Upper lobe of left lung (tissue), 6 donors: ENCODE measurements around the gene TMC6. TPM values are rescaled to one million over a fixed set of nuclear protein-coding genes. Genes with fewer than 3 reads are reported as not detected.

Experiments
- ATAC-seq, 2 donors: fragments of 200-7000 bp; cut with Tn5 transposase; one replicate each; pipeline ENCODE4 v1.9.1; 2022; ENCODE audit warnings: mild to moderate bottlenecking in 2 of 2, moderate library complexity in 2 of 2; ENCODE audit not compliant: low FRiP score in 2 of 2
- DNase-seq, 2 donors: peaks; one replicate each; pipeline ENCODE4 v3.0.0-alpha.2; 2019 to 2020
- H3K27ac ChIP-seq, 4 donors: fragments of 200-600 bp; sonication (generic); one replicate each; pipeline ENCODE4 v1.5.1; 2016 to 2019
- H3K27me3 ChIP-seq, 4 donors: fragments of 200-600 bp; sonication (generic); one replicate each; pipeline ENCODE4 v1.5.1; 2017 to 2019
- H3K36me3 ChIP-seq, 4 donors: fragments of 200-600 bp; sonication (generic); one replicate each; pipeline ENCODE4 v1.5.1; 2016 to 2019
- H3K4me1 ChIP-seq, 4 donors: fragments of 200-600 bp; sonication (generic); one replicate each; pipeline ENCODE4 v1.5.1; 2018 to 2019
- H3K4me3 ChIP-seq, 4 donors: fragments of 200-600 bp; sonication (generic); one replicate each; pipeline ENCODE4 v1.5.1; 2017 to 2019; ENCODE audit warnings: mild to moderate bottlenecking in 2 of 4, moderate library complexity in 1 of 4
- H3K9me3 ChIP-seq, 4 donors: fragments of 200-600 bp; sonication (generic); one replicate each; pipeline ENCODE4 v1.5.1; 2018 to 2019
- EP300 ChIP-seq, 4 donors: sonication (generic); formaldehyde crosslinking; IDR thresholded peaks; one replicate each; pipeline ENCODE4 v1.5.1; 2017; ENCODE audit warnings: antibody characterized with exemption in 4 of 4, control low read depth in 2 of 4
- POLR2A ChIP-seq, 4 donors: fragments of 450-650 bp; IDR thresholded peaks; one replicate each; pipeline ENCODE4 v1.5.1; 2016 to 2017; ENCODE audit warnings: antibody characterized with exemption in 4 of 4, mild to moderate bottlenecking in 2 of 4
- POLR2AphosphoS5 ChIP-seq, 2 donors: sonication (generic); formaldehyde crosslinking; IDR thresholded peaks; one replicate each; pipeline ENCODE4 v1.5.1; 2017; ENCODE audit warnings: antibody characterized with exemption in 2 of 2
- WGBS, 2 donors: methylation state at CpG; one replicate each; pipeline ENCODE4 v1.1.5; 2017 to 2018; 5-methylcytosine and 5-hydroxymethylcytosine counted together
- total RNA-seq, 6 donors: library from RNA; depleted of rRNA in 4 of 6; stranded (reverse); fragments of >200 nt in 4 of 6; gene quantifications; one replicate each; pipeline versions ENCODE4 v1.1.0 to v1.2.1, GENCODE V29; 2016 to 2021
- TF ChIP-seq, protein P1 (sequence below), 6 experiments: fragments of 450-650 bp in 4 of 6; fragments of 200-600 bp in 2 of 6; sonication (generic) in 2 of 6; IDR thresholded peaks; one replicate each; pipeline ENCODE4 v1.5.1; 2016 to 2019; ENCODE audit warnings: antibody characterized with exemption in 6 of 6
- donor health status: DM: no; HTN: no; CAD: no; lungs with moderate emphysema.
- donor health status: DM: no; HTN: yes; CAD: no; lungs with severe emphysema.

TMC6 gene
- total RNA-seq, 6 donors from 2014 or later, result 51.4 to 216 (median 195) TPM

DNA sequence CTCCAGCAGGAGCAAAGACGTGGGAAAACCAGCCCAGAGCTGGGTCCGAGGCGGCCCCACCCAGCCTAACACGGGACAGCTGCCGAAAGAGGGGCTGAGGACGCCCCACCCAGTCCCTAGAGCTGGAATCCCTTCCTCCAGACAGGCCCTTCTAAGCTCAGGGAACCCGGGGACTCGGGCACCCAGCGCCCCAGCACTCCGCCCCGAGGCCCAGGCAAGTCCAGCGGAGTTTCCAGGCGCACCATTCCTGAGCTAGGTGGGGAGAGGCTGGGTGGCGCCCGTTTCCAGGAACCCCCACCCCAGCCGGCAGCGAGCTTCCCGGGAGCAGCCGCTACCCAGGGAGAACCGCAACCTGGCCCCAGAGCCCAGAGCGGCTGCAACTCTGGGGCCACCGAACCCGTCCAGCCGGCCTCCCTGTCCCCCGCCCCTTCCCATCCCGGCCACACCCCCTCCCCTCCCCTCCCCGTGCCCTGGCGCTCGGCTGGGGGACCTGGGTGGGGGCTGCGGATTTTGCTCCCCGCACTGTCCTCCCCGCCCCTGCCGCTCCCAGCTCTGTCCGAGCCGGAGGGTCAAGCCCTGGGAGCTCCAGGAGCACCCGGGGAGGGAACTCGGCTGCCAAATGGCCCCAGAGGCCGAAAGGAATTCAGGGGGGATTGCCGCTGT lies 536 bp downstream of the TMC6 start:
- 0% methylated on average over 3 to 20 of the region's 39 CpGs for WGBS, 2 donors
- H3K27me3 ChIP-seq, result no peaks in the 10 kb centered on the region
- peak; percentile 1 to 20 for ATAC-seq

GRCh38 chr17:78127239-78127887 lies 1.2 kb downstream of the TMC6 start:
- Histone ChIP-seq H3K9me3 (no peaks in the 10 kb centered on the region), H3K27ac (peak overlapping the region; percentile 88 to 96 (median 90)), H3K36me3 (peaks cover 14 to 38% (median 34%) of the 10 kb centered on the region in 4 donors), H3K27me3 (no peaks in the 10 kb centered on the region), H3K4me1 (peaks cover 57 to 84% (median 77%) of the 10 kb centered on the region in 4 donors), H3K4me3 (peak overlapping the region; percentile 78 to 89 (median 83))
- DNase-seq (peak; percentile 87 to 88), ATAC-seq (peak; percentile 67)
- 5% methylated on average over 18 of the region's 25 CpGs; no CpG with 5 or more reads in 1 of the 2 donors for WGBS, 2 donors
- peak in 1 of 2 donors; percentile 69 for TF ChIP-seq POLR2AphosphoS5 (IDR thresholded peaks at IDR 0.05)
- peak in 2 of 4 donors; percentile 31 to 69 for TF ChIP-seq POLR2A (IDR thresholded peaks at IDR 0.05)
- TF ChIP-seq, protein P1, sequence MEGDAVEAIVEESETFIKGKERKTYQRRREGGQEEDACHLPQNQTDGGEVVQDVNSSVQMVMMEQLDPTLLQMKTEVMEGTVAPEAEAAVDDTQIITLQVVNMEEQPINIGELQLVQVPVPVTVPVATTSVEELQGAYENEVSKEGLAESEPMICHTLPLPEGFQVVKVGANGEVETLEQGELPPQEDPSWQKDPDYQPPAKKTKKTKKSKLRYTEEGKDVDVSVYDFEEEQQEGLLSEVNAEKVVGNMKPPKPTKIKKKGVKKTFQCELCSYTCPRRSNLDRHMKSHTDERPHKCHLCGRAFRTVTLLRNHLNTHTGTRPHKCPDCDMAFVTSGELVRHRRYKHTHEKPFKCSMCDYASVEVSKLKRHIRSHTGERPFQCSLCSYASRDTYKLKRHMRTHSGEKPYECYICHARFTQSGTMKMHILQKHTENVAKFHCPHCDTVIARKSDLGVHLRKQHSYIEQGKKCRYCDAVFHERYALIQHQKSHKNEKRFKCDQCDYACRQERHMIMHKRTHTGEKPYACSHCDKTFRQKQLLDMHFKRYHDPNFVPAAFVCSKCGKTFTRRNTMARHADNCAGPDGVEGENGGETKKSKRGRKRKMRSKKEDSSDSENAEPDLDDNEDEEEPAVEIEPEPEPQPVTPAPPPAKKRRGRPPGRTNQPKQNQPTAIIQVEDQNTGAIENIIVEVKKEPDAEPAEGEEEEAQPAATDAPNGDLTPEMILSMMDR (IDR thresholded peaks at IDR 0.05), result no peak
- peak in 1 of 4 donors; percentile 24 for TF ChIP-seq EP300 (IDR thresholded peaks at IDR 0.05)

More for the DNA sequence above, 536 bp downstream of the TMC6 start:
- Histone ChIP-seq H3K4me3 (peak overlapping the region; percentile 78 to 89 (median 83)), H3K36me3 (peaks cover 12 to 32% (median 28%) of the 10 kb centered on the region in 4 donors), H3K9me3 (no peaks in the 10 kb centered on the region), H3K27ac (peak overlapping the region; percentile 88 to 96 (median 90)), H3K4me1 (peaks cover 63 to 90% (median 83%) of the 10 kb centered on the region in 4 donors)
- no peak for TF ChIP-seq EP300 (IDR thresholded peaks at IDR 0.05)
- TF ChIP-seq, protein P1 (IDR thresholded peaks at IDR 0.05), result peak in 1 of 6 experiments; percentile 6
- DNase-seq, result peak in 1 of 2 donors; percentile 70

DNA sequence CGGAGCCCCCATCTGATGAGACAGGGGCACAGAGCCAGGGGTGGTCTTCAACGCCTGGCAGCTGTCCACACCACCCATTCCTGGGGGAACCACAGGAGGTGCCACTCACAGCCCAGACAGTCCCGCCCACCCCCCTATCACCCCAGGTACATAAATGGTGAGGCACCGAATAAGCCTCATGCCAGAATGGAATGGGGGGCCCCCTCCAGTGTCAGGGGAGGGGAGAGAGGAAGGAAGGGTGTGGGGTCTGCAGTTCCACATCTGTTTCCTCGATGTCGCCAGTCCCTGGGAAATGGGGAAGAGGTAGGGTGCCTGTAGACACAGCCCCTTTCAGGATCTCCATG lies 1.7 kb downstream of the TMC6 start:
- Histone ChIP-seq H3K4me3 (peak overlapping the region in 3 of 4 donors; percentile 78 to 85 (median 81)), H3K36me3 (peaks cover 17 to 43% (median 39%) of the 10 kb centered on the region in 4 donors), H3K27ac (peak overlapping the region; percentile 88 to 96 (median 90)), H3K9me3 (no peaks in the 10 kb centered on the region), H3K4me1 (peaks cover 53 to 84% (median 74%) of the 10 kb centered on the region in 4 donors), H3K27me3 (no peaks in the 10 kb centered on the region)
- WGBS, 2 donors, result 34% methylated on average over 5 of the region's 6 CpGs; no CpG with 5 or more reads in 1 of the 2 donors
- ATAC-seq (no peak), DNase-seq (no peak)
- TF ChIP-seq, protein P1 (IDR thresholded peaks at IDR 0.05), result no peak
- TF ChIP-seq EP300 (IDR thresholded peaks at IDR 0.05) (no peak), POLR2A (IDR thresholded peaks at IDR 0.05) (no peak), POLR2AphosphoS5 (IDR thresholded peaks at IDR 0.05) (no peak)

DNA sequence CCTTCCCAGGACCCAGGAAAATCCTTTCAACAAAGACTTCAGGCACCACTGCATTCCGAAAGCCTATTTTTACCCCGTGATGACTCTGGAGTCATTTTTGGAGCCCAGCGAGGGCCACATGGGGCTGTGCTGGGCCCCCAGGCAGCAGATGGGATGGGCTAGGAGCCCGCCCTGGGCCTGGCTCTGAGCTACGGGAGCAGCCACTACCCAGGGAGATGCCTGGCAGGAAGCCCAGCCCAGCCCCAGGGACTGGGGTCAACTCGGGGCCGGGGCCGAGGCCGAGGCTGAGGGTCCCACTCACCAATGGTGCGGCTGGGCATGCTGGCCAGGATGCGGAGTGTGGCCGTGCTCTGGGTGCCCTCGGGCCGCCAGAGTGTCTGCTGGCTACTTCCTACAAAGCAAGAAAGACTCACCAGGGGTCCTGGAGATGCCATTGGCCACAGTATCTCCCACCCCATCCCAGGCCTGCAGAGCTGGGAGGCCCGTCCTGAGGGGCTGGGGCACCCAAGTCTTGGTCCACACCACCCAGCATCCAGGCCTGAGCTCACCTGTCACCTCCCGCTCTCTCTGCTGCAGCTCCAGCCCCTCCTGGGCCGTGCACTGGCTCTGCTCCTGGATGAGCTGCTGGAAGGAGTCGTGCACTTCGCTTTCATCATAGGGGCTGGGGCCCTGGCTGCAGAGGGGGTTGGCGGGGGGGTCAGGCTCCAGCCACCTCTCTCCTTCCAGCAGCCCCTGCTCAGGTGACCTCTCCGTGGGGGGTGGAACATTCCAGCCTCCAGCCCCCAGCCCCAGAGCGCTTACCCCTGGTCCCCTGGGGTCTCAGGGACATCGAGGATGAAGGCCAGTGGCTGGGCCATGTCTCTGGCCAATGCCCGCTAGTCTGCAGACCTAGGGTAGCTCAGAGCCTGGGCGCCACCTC lies 2.3 kb downstream of the TMC6 start:
- Histone ChIP-seq H3K4me3 (peak overlapping the region in 2 of 4 donors; percentile 78 to 85), H3K4me1 (peaks cover 47 to 84% (median 71%) of the 10 kb centered on the region in 4 donors), H3K9me3 (no peaks in the 10 kb centered on the region), H3K27me3 (no peaks in the 10 kb centered on the region), H3K36me3 (peaks cover 17 to 49% (median 45%) of the 10 kb centered on the region in 4 donors), H3K27ac (peak overlapping the region; percentile 88 to 96 (median 90))
- TF ChIP-seq, protein P1 (IDR thresholded peaks at IDR 0.05), result no peak
- TF ChIP-seq POLR2AphosphoS5 (IDR thresholded peaks at IDR 0.05), result no peak
- no peak for TF ChIP-seq EP300 (IDR thresholded peaks at IDR 0.05)
- no peak for TF ChIP-seq POLR2A (IDR thresholded peaks at IDR 0.05)
- peak in 1 of 2 donors; percentile 78 for DNase-seq
- 65 to 86% methylated on average over 14 to 17 of the region's 25 CpGs for WGBS, 2 donors
- no peak for ATAC-seq
